ENCODE measurements around the gene SEMA4C. TPM values are rescaled to one million over a fixed set of nuclear protein-coding genes. Genes with fewer than 3 reads are reported as not detected.

Gene SEMA4C
- total RNA-seq, 1 donor from 2014 or later, result 58.1 TPM

GRCh38 chr2:96843538-96844268, 26.2 kb downstream of the SEMA4C start, which contains the start of gene ANKRD23:
TSS of gene ANKRD23 (minus strand) at chr2:96844021. CDS start at chr2:96843992, 29 bp downstream.
- Mint-ChIP-seq H3K27me3 (no peaks in the 10 kb centered on the region), H3K4me1 (ENCODE audit: unreplicated experiment) (peaks cover 14% of the 10 kb centered on the region), H3K27ac (no peak within 1 kb of the TSS), H3K36me3 (peaks cover 16% of the 10 kb centered on the region), H3K9me3 (no peaks in the 10 kb centered on the region), H3K4me3 (no peak within 1 kb of the TSS)
- no peak for DNase-seq (ENCODE audit: extremely low spot score, unreplicated experiment)
- no peak for TF ChIP-seq CTCF (conservative IDR thresholded peaks at IDR 0.05)

GRCh38 chr2:96842600-96842999, 27.3 kb downstream of the SEMA4C start:
- no peak for DNase-seq (ENCODE audit: extremely low spot score, unreplicated experiment)
- H3K4me1 Mint-ChIP-seq (ENCODE audit: unreplicated experiment), result peaks cover 14% of the 10 kb centered on the region
- no peaks in the 10 kb centered on the region for H3K27me3 Mint-ChIP-seq
- H3K27ac Mint-ChIP-seq, result no peak overlapping the region
- H3K4me3 Mint-ChIP-seq, result no peak overlapping the region
- peaks cover 10% of the 10 kb centered on the region for H3K36me3 Mint-ChIP-seq
- TF ChIP-seq CTCF (conservative IDR thresholded peaks at IDR 0.05), result no peak
- H3K9me3 Mint-ChIP-seq, result no peaks in the 10 kb centered on the region

- no peak for DNase-seq (ENCODE audit: extremely low spot score, unreplicated experiment)
- Mint-ChIP-seq H3K27ac (no peak overlapping the region), H3K36me3 (peaks cover 7% of the 10 kb centered on the region), H3K9me3 (no peaks in the 10 kb centered on the region), H3K4me3 (no peak overlapping the region), H3K27me3 (no peaks in the 10 kb centered on the region), H3K4me1 (ENCODE audit: unreplicated experiment) (peaks cover 11% of the 10 kb centered on the region)
- TF ChIP-seq CTCF (conservative IDR thresholded peaks at IDR 0.05), result no peak
Observed at GRCh38 chr2:96841701-96842495, 28.0 kb downstream of the SEMA4C start.

- no peak overlapping the region for H3K27ac Mint-ChIP-seq
- no peak overlapping the region for H3K4me3 Mint-ChIP-seq
Observed at GRCh38 chr2:96839875-96840850, 29.7 kb downstream of the SEMA4C start.

More at GRCh38 chr2:96839875-96840850, 29.7 kb downstream of the SEMA4C start:
- Mint-ChIP-seq H3K4me1 (ENCODE audit: unreplicated experiment) (peaks cover 11% of the 10 kb centered on the region), H3K27me3 (no peaks in the 10 kb centered on the region), H3K9me3 (no peaks in the 10 kb centered on the region), H3K36me3 (peaks cover 4% of the 10 kb centered on the region)
- no peak for TF ChIP-seq CTCF (conservative IDR thresholded peaks at IDR 0.05)
- no peak for DNase-seq (ENCODE audit: extremely low spot score, unreplicated experiment)

Measured in type B pancreatic cell (in vitro differentiated cells).